Parathyroid adenoma (tissue), 2 donors: Measurements from ENCODE around the gene ECT2L.

Experiments
- H2AFZ ChIP-seq: fragments of 300-600 bp; sonication (generic); one replicate; pipeline ENCODE4 v1.7.0; 2017; ENCODE audit warnings: antibody characterized with exemption, mild to moderate bottlenecking
- H3K27ac ChIP-seq: fragments of 300-600 bp; sonication (generic); one replicate; pipeline ENCODE4 v1.7.0; 2017
- H3K27me3 ChIP-seq: fragments of 300-600 bp; sonication (generic); one replicate; pipeline ENCODE4 v1.7.0; 2017; ENCODE audit warnings: low read length; ENCODE audit not compliant: control insufficient read depth, insufficient read depth
- H3K36me3 ChIP-seq: fragments of 300-600 bp; sonication (generic); one replicate; pipeline ENCODE4 v1.7.0; 2017; ENCODE audit warnings: low read length; ENCODE audit not compliant: control insufficient read depth, insufficient read depth
- H3K4me1 ChIP-seq: fragments of 300-600 bp; sonication (generic); one replicate; pipeline ENCODE4 v1.7.0; 2017; ENCODE audit warnings: control low read depth
- H3K4me2 ChIP-seq: fragments of 300-600 bp; sonication (generic); one replicate; pipeline ENCODE4 v1.7.0; 2017; ENCODE audit warnings: low read length
- H3K4me3 ChIP-seq: fragments of 300-600 bp; sonication (generic); one replicate; pipeline ENCODE4 v1.7.0; 2017; ENCODE audit warnings: low read depth, low read length
- H3K79me2 ChIP-seq: fragments of 300-600 bp; sonication (generic); one replicate; pipeline ENCODE4 v1.7.0; 2017; ENCODE audit warnings: control low read depth
- H3K9ac ChIP-seq: fragments of 300-600 bp; sonication (generic); one replicate; pipeline ENCODE4 v1.7.0; 2017; ENCODE audit warnings: mild to moderate bottlenecking
- H3K9me3 ChIP-seq: fragments of 300-600 bp; sonication (generic); one replicate; pipeline ENCODE4 v1.7.0; 2017; ENCODE audit warnings: low read length; ENCODE audit not compliant: control insufficient read depth
- CTCF ChIP-seq: fragments of 300-600 bp; sonication (generic); IDR thresholded peaks from one replicate; pipeline ENCODE4 v1.7.0; 2017; ENCODE audit warnings: antibody characterized with exemption, mild to moderate bottlenecking
- donor health status: primary hyperparathyroidism.

The ECT2L gene

DNA sequence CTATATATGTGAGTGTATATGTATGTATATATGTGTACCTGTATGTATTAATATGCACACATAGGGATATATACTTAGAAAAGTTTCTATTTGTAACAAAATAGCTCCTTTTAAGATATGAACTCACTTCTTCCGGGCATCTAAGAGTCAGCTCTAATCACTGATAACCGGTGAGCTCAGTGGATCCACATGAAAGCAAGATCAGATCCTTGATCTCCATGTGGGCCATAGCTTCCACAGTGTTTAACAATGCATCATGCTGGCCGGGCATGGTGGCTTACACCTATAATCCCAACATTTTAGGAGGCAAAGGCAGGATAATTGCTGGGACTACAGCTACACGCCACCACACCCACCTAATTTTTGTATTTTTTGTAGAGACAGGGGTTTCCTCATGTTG is 52.6 kb downstream of the ECT2L start:
- no peaks in the 10 kb centered on the region for H3K9me3 ChIP-seq
- H3K9ac ChIP-seq = no peak overlapping the region
- no peak overlapping the region for H3K27ac ChIP-seq
- no peaks in the 10 kb centered on the region for H3K36me3 ChIP-seq
- H3K27me3 ChIP-seq = no peaks in the 10 kb centered on the region
- no peaks in the 10 kb centered on the region for H3K4me1 ChIP-seq
- H2AFZ ChIP-seq = no peak overlapping the region
- no peak overlapping the region for H3K4me2 ChIP-seq
- no peak overlapping the region for H3K4me3 ChIP-seq
- H3K79me2 ChIP-seq = no peaks in the 10 kb centered on the region
- no peak for TF ChIP-seq CTCF

- TF ChIP-seq CTCF = no peak
- Histone ChIP-seq H3K36me3 (no peaks in the 10 kb centered on the region), H2AFZ (no peak overlapping the region), H3K27ac (no peak overlapping the region), H3K27me3 (no peaks in the 10 kb centered on the region), H3K9ac (no peak overlapping the region), H3K4me3 (no peak overlapping the region), H3K79me2 (no peaks in the 10 kb centered on the region), H3K4me1 (no peaks in the 10 kb centered on the region), H3K4me2 (no peak overlapping the region), H3K9me3 (no peaks in the 10 kb centered on the region)
Observed at GRCh38 chr6:138849791-138850190, 53.9 kb downstream of the ECT2L start.

- Histone ChIP-seq H3K9ac (no peak overlapping the region), H3K4me1 (no peaks in the 10 kb centered on the region), H3K27me3 (no peaks in the 10 kb centered on the region), H3K4me2 (no peak overlapping the region), H2AFZ (no peak overlapping the region), H3K4me3 (no peak overlapping the region), H3K27ac (no peak overlapping the region), H3K36me3 (no peaks in the 10 kb centered on the region), H3K9me3 (no peaks in the 10 kb centered on the region), H3K79me2 (no peaks in the 10 kb centered on the region)
- TF ChIP-seq CTCF = no peak
Observed at GRCh38 chr6:138856654-138857053, 60.8 kb downstream of the ECT2L start.

- TF ChIP-seq CTCF = no peak
- H2AFZ ChIP-seq = no peak overlapping the region
- H3K27ac ChIP-seq = no peak overlapping the region
- H3K4me2 ChIP-seq = no peak overlapping the region
- no peaks in the 10 kb centered on the region for H3K36me3 ChIP-seq
- H3K4me1 ChIP-seq = no peaks in the 10 kb centered on the region
- no peaks in the 10 kb centered on the region for H3K27me3 ChIP-seq
- H3K4me3 ChIP-seq = no peak overlapping the region
- no peak overlapping the region for H3K9ac ChIP-seq
- no peaks in the 10 kb centered on the region for H3K9me3 ChIP-seq
- H3K79me2 ChIP-seq = no peaks in the 10 kb centered on the region
Observed at GRCh38 chr6:138857775-138858174, 61.9 kb downstream of the ECT2L start.

DNA sequence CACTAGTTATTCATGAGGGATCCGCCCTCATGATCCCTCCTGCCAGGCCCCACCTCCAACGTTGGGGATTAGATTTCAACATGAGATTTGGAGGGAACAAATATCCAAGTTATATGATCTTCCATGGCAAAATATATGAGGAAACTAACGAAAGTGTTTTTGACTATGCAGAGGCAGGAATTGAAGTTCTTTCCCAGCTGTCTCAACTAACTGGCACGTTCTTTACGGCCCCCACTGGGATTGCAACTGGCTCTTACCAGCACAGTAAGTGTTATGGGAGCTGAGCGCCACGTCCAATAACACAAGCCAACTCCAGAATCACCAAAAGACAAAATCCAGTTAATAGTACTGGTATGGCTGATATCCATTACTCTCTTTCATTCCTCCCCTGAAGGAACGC is 66.6 kb downstream of the ECT2L start:
- H2AFZ ChIP-seq = no peak overlapping the region
- no peak overlapping the region for H3K9ac ChIP-seq
- H3K4me1 ChIP-seq = no peaks in the 10 kb centered on the region
- no peak overlapping the region for H3K4me2 ChIP-seq
- no peak overlapping the region for H3K4me3 ChIP-seq
- no peaks in the 10 kb centered on the region for H3K27me3 ChIP-seq
- TF ChIP-seq CTCF = no peak
- H3K9me3 ChIP-seq = no peaks in the 10 kb centered on the region
- no peaks in the 10 kb centered on the region for H3K36me3 ChIP-seq
- no peaks in the 10 kb centered on the region for H3K79me2 ChIP-seq
- H3K27ac ChIP-seq = no peak overlapping the region
